RWPE2 (cell line): ENCODE results near the gene ZSCAN12.
"Not testable (repeated sequence)": the region's sequence is repeated elsewhere in the genome, so short reads cannot be mapped to it uniquely, and the experiment has no call there.

Source experiments
- ATAC-seq: fragments of 200-7000 bp; cut with Tn5 transposase; 3 replicates; pipeline ENCODE4 v1.9.1; 2021; ENCODE audit warnings: low read depth
- DNase-seq: peaks from one replicate; pipeline ENCODE4 v3.0.0-alpha.2; 2020; ENCODE audit warnings: low spot score
- H3K27ac ChIP-seq: fragments of 450-650 bp; 2 replicates; pipeline ENCODE4 v1.5.1; 2017; ENCODE audit warnings: mild to moderate bottlenecking; ENCODE audit not compliant: poor library complexity, severe bottlenecking
- H3K27me3 ChIP-seq: fragments of 250-450 bp; sonication (Bioruptor Pico); 2 replicates; pipeline ENCODE4 v1.5.1; 2021; ENCODE audit warnings: mild to moderate bottlenecking, moderate library complexity; ENCODE audit not compliant: insufficient read depth, poor library complexity, severe bottlenecking
- H3K36me3 ChIP-seq: fragments of 250-450 bp; sonication (Bioruptor Pico); 2 replicates; pipeline ENCODE4 v1.5.1; 2020; ENCODE audit warnings: low read depth, mild to moderate bottlenecking, moderate library complexity
- H3K4me1 ChIP-seq: fragments of 250-450 bp; sonication (Bioruptor Pico); 2 replicates; pipeline ENCODE4 v1.5.1; 2021; ENCODE audit warnings: mild to moderate bottlenecking, moderate library complexity; ENCODE audit not compliant: insufficient read depth, poor library complexity, severe bottlenecking
- H3K4me3 ChIP-seq: fragments of 250-450 bp; sonication (Bioruptor Pico); 2 replicates; pipeline ENCODE4 v1.5.1; 2021; ENCODE audit warnings: mild to moderate bottlenecking, moderate library complexity; ENCODE audit not compliant: severe bottlenecking
- H3K9me3 ChIP-seq: fragments of 250-450 bp; sonication (Bioruptor Pico); 2 replicates; pipeline ENCODE4 v1.5.1; 2021; ENCODE audit warnings: mild to moderate bottlenecking, moderate library complexity; ENCODE audit not compliant: severe bottlenecking
- CTCF ChIP-seq: fragments of 450-650 bp; IDR thresholded peaks from one replicate; pipeline ENCODE4 v1.5.1; 2017; ENCODE audit warnings: mild to moderate bottlenecking, moderate library complexity; ENCODE audit not compliant: poor library complexity, severe bottlenecking

ZSCAN12 gene

GRCh38 chr6:28399350-28400121 lies at the start of gene ZSCAN12:
ZSCAN12 (minus strand) TSS chr6:28399747; CDS start chr6:28398405, 1,342 bp downstream.
- Histone ChIP-seq H3K9me3 (no peaks in the 10 kb centered on the region), H3K27ac (peak within 1 kb of the TSS; percentile 63), H3K27me3 (no peaks in the 10 kb centered on the region), H3K4me3 (peak within 1 kb of the TSS; percentile 59), H3K4me1 (peaks cover 20% of the 10 kb centered on the region), H3K36me3 (peaks cover 37% of the 10 kb centered on the region)
- DNase-seq (peak; percentile 75), ATAC-seq (peak; percentile 86)
- TF ChIP-seq CTCF: peak; percentile 71

GRCh38 chr6:28449056-28449455 lies 49.5 kb upstream of the ZSCAN12 start:
- Histone ChIP-seq H3K36me3 (no peaks in the 10 kb centered on the region), H3K9me3 (no peaks in the 10 kb centered on the region), H3K27ac (no peak overlapping the region), H3K4me1 (peaks cover 4% of the 10 kb centered on the region), H3K27me3 (no peaks in the 10 kb centered on the region), H3K4me3 (no peak overlapping the region)
- DNase-seq: no peak
- TF ChIP-seq CTCF: no peak
- no peak for ATAC-seq

GRCh38 chr6:28447512-28447906 lies 48.0 kb upstream of the ZSCAN12 start:
- DNase-seq, H3K27ac ChIP-seq, H3K9me3 ChIP-seq, H3K36me3 ChIP-seq, ATAC-seq, H3K27me3 ChIP-seq, H3K4me1 ChIP-seq: not testable (repeated sequence)
- H3K4me3 ChIP-seq: peak overlapping the region; percentile 31

- H3K27ac ChIP-seq: no peak overlapping the region
- no peaks in the 10 kb centered on the region for H3K27me3 ChIP-seq
- TF ChIP-seq CTCF: no peak
- DNase-seq: no peak
- peak; percentile 43 for ATAC-seq
- peaks cover 7% of the 10 kb centered on the region for H3K4me1 ChIP-seq
- H3K4me3 ChIP-seq: peak overlapping the region; percentile 31
- H3K9me3 ChIP-seq: no peaks in the 10 kb centered on the region
- no peaks in the 10 kb centered on the region for H3K36me3 ChIP-seq
Measured at GRCh38 chr6:28446818-28447511, 47.4 kb upstream of the ZSCAN12 start.

- ATAC-seq, H3K27me3 ChIP-seq, H3K27ac ChIP-seq, H3K4me3 ChIP-seq, H3K36me3 ChIP-seq, DNase-seq, H3K9me3 ChIP-seq, H3K4me1 ChIP-seq: not testable (repeated sequence)
Measured at GRCh38 chr6:28444759-28445158, 45.2 kb upstream of the ZSCAN12 start.
